Measurements from ENCODE around the gene DENND4A.
A peak's percentile ranks its signal among the peaks of the same experiment; 100 is the strongest.

Gene DENND4A

GRCh38 chr15:65660927-65661326, 131.2 kb downstream of the DENND4A start:
- DNase-seq = no peak

- no peak for DNase-seq
Measured at GRCh38 chr15:65659502-65660052, 132.5 kb downstream of the DENND4A start.

- no peak for DNase-seq
Measured at GRCh38 chr15:65655457-65655856, 136.6 kb downstream of the DENND4A start.

- DNase-seq = no peak
Measured at GRCh38 chr15:65655026-65655425, 137.1 kb downstream of the DENND4A start.

- no peak for DNase-seq
Measured at GRCh38 chr15:65653801-65654521, 138.1 kb downstream of the DENND4A start.

- DNase-seq = no peak
Measured at GRCh38 chr15:65653341-65653740, 138.8 kb downstream of the DENND4A start.

GRCh38 chr15:65651831-65652749, 140.0 kb downstream of the DENND4A start:
- no peak for DNase-seq

GRCh38 chr15:65651042-65651322, 141.1 kb downstream of the DENND4A start:
- DNase-seq = no peak

- DNase-seq = no peak
Measured at GRCh38 chr15:65650312-65651041, 141.6 kb downstream of the DENND4A start.

- DNase-seq = no peak
Measured at GRCh38 chr15:65646486-65646885, 145.6 kb downstream of the DENND4A start.

GRCh38 chr15:65645392-65645791, 146.7 kb downstream of the DENND4A start:
- DNase-seq = no peak

- no peak for DNase-seq
Measured at GRCh38 chr15:65644282-65644681, 147.8 kb downstream of the DENND4A start.

- no peak for DNase-seq
Measured at GRCh38 chr15:65642594-65642993, 149.5 kb downstream of the DENND4A start.

- DNase-seq = no peak
Measured at GRCh38 chr15:65641768-65642475, 150.2 kb downstream of the DENND4A start.

GRCh38 chr15:65639509-65639908, 152.6 kb downstream of the DENND4A start:
- DNase-seq = no peak

GRCh38 chr15:65638681-65639089, 153.4 kb downstream of the DENND4A start:
- DNase-seq = peak in 2 of 5 experiments; percentile 47 to 79

GRCh38 chr15:65638109-65638508, 154.0 kb downstream of the DENND4A start:
- no peak for DNase-seq

GRCh38 chr15:65634356-65634755, 157.7 kb downstream of the DENND4A start:
- peak in 1 of 5 experiments; percentile 23 for DNase-seq

- no peak for DNase-seq
Measured at GRCh38 chr15:65633752-65634151, 158.3 kb downstream of the DENND4A start.

GRCh38 chr15:65632780-65633375, 159.2 kb downstream of the DENND4A start:
- DNase-seq = no peak

- peak in 1 of 5 experiments; percentile 55 for DNase-seq
Measured at GRCh38 chr15:65631503-65631902, 160.6 kb downstream of the DENND4A start.

- peak in 1 of 5 experiments; percentile 68 for DNase-seq
Measured at GRCh38 chr15:65630760-65631159, 161.3 kb downstream of the DENND4A start.

All from T-helper 2 cell (primary cell).